Lung microvascular endothelial cell (primary cell): Measurements from ENCODE around the gene KIF3A. TPM values are rescaled to one million over a fixed set of nuclear protein-coding genes. Genes with fewer than 3 reads are reported as not detected.

Experiments
- DNase-seq, 2 donors: peaks; one replicate each; pipeline versions ENCODE4 v3.0.0 to v3.0.0-alpha.2; 2010; ENCODE audit warnings: low read depth in 2 of 2
- total RNA-seq: library from RNA; depleted of rRNA; stranded (reverse); fragments of >200 nt; gene quantifications from 2 replicates; pipeline ENCODE4 v1.2.1, GENCODE V29; 2014

KIF3A gene
- 3.9 and 4.2 TPM in 2 replicates for total RNA-seq

GRCh38 chr5:132736853-132737833 is at the start of gene KIF3A:
Gene KIF3A, minus strand, starts transcription at chr5:132737546. Its CDS starts 127 bp downstream, at chr5:132737419.
- DNase-seq, result peak; percentile 95 to 96

DNA sequence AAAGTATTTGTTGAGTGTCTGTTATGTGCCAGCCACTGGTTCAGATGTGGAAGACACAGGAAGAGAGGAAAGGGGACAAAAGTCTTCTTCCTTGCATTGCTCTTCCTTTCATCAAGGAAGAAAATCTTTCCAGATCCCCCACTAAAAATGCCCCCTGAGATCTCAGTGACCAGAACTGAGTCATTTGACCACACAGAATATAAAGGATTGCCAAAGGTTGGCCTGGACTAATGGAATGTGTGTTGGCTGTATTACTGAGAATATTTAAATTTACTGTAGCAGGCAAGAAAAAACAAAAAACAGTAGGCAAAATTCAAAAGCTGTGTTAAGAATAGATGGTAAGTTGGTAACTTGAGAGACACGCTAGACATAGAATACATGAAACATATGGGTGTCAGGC is 49.7 kb upstream of the KIF3A start:
- DNase-seq, result no peak

GRCh38 chr5:132785864-132786263 is 48.5 kb upstream of the KIF3A start:
- DNase-seq, result no peak

DNA sequence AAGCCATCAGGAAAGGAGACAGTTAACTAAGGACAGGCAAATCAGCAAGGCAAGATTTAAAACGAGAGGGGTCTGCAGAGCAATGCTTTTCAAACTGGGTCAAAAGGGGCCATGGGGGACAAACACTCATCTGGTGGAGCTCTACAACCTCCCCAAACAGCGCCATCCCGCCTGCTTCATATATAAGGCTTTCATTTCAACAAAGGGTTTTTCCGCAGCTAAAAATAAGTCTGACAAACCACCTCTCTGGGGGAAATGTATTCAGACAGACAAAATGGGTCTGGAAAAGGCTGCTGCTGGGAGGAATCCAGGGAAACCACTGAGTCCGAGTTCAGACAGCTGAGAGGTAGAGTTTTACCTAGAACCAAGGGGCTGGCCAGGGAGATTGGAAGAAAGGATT is 48.0 kb upstream of the KIF3A start:
- DNase-seq, result no peak

- peak; percentile 54 to 84 for DNase-seq
Observed at GRCh38 chr5:132782101-132782500, 44.8 kb upstream of the KIF3A start.

DNA sequence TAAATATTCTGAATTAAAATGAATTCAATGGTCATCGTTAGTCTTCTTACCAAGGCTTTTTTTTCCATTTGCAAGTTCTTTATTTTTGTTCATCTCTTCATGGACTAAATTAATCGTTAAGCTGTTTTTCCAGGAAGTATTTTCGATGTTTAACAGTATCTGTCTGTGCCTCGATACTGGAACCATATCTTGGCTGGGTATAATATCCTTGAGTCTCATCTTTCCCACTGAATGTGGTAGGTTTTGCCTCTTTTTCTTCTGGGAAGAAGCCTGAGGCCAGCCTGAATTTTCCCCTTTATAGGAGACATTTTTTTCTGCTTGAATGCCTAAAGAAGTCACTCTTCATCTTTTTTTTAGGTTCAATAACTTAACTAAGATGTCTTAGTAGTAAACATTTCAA is 43.7 kb upstream of the KIF3A start:
- no peak for DNase-seq

- DNase-seq, result no peak
Observed at GRCh38 chr5:132780577-132780976, 43.2 kb upstream of the KIF3A start.

DNA sequence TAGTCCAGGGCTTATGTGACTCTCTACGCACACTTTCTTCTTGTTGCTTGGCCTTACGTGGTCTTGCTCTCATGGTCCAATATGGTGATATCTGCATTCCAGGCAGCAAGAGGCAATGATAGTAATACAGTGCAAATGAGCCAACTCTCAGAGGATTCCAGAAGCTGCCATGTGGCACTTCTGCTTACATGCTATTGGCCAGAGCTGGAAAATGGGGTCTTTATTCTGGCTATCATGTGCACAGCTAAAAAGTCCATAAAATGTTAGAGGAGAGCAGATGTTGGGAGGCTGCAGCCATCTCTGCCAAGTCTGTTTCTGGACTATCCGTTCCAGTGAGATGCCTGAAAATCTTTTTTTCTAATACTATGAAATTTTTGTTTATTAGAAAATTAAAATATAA is 42.6 kb upstream of the KIF3A start:
- DNase-seq, result no peak

DNA sequence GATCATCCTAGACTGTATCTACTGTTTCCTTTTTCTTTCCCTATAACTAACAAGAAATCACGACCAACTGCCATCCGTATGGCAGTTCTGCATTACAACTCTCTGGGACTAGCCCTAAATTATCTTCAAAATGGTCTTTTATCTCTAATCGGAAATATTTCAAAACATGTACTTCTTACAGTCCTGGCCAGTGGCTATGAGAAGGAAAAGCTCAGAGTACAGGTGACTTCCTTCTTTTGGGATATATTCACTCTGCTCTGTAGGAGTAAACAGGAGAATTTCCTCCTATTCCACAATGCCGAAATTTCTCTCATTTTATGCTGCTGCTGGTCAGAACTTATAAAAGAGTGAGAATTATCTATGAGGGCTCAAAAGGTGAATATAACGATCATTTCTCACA is 41.5 kb upstream of the KIF3A start:
- no peak for DNase-seq

GRCh38 chr5:132778129-132778528 is 40.8 kb upstream of the KIF3A start:
- no peak for DNase-seq

GRCh38 chr5:132777209-132778069 is 40.1 kb upstream of the KIF3A start, which contains the start of gene SEPTIN8:
Gene SEPTIN8, minus strand, starts transcription at chr5:132777239. Its CDS starts 102 bp downstream, at chr5:132777137.
- peak; percentile 41 to 49 for DNase-seq

DNA sequence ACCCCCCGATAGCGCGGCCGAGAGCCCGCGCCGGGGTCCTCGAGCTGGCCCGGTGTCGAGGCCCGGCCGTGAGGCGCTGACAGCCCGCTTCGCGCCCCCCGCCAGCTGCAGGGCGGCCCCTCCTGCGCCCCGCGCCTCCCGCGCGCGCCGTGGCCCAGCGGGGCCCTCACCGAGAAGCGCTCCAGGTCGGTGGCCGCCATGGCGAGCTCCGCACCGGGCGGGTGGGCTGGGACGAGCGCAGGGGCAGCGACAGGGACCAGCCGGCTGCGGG is 39.5 kb upstream of the KIF3A start:
- DNase-seq, result no peak

GRCh38 chr5:132776131-132776937 is 39.0 kb upstream of the KIF3A start:
- DNase-seq, result peak; percentile 28 to 44

DNA sequence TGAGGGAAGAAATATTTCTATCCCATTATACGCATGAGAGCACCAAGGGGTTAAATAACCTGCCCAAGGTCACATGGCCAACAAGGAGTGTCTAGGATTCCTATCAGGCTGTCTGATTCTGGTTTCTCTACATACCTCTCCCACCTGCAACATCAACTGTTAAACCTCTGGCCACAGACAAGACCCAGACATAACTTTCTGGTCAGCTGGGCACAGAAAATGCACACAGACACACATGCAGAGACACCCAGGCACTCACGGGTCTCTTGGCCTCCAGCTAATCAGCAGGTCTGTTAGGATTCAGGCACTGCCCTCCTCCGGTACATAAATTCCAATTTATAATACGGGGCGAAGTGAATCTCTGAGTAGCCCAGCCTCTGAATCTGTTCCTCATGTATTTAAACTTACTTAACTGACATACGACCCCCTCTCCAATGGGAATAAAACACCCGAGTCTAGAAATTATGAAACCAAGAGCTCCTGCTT is 38.2 kb upstream of the KIF3A start:
- no peak for DNase-seq

DNA sequence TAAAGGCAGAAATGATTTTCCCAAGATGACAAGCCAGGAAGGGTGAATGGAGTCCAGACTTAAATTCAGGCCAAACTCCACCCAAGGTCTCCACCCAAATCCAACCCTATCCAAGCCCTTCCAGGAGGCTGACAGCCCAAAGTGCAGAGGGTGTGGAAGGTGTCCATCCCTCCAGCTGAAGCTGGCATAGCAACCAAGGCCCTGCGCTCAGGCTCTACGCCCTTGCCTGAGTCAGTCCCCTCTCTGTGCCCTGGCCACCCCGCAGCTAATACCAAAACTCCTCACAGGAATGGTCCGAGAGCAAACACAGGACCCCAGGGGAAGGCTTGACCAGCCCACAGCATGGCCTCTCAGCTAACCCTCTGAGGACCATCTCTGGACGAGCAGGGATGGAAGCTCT is 37.5 kb upstream of the KIF3A start:
- DNase-seq, result no peak

DNA sequence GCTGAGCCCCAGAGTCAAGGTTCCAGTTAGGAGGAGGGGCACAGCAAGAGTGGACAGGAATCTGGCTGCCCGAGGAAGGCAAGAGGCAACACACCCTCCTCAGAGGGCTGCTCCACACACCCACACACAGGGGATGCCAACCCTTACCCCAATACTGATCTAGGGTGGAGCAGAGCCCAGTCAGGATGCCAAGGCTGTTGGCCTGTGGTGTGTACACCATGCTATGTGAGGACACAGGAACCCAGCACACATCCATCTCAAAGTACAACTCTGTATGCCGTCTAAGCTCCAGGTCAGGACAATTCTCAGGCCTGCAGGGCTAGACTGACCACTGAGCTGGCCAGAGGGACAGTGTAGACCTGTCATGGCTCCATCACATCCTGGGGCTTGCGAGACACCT is 37.1 kb upstream of the KIF3A start:
- DNase-seq, result no peak

DNA sequence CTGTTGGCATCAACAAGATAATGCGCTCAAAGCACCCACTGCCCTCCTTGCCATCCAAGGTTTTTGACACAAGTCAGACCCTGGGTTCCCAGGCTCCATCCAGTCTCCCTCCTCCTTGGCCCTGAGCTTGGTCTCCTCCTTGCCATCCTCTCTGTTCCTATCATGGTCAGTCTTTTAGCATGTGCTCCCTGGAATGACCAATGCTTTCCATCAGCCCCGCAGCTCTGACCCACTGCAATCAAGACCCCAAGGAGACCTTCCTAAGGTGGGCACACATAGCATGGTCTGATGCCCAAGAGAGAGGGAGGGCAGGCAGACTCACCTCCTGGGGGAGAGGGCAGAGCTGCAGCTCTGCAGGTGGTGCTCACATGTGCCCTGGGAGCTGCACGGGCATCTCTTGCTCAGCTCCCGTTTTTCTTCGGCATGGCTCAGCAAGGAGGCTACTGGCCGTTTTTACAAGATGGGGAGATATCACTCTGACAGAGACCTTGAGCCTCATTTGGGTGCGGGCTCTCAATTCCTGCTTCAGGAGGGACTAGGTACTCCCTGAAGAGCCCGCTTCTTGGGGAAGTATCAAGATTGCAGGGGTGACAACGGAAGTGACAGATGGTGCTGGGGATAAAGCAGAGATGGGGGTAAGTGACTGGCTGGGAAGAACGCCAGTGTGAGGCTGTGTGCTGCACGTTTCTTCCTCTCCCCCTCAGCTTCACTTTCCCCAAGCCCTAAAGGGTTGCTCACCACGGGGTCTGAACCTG is 36.4 kb upstream of the KIF3A start:
- DNase-seq, result no peak

- no peak for DNase-seq
Observed at GRCh38 chr5:132773114-132773513, 35.8 kb upstream of the KIF3A start.

DNA sequence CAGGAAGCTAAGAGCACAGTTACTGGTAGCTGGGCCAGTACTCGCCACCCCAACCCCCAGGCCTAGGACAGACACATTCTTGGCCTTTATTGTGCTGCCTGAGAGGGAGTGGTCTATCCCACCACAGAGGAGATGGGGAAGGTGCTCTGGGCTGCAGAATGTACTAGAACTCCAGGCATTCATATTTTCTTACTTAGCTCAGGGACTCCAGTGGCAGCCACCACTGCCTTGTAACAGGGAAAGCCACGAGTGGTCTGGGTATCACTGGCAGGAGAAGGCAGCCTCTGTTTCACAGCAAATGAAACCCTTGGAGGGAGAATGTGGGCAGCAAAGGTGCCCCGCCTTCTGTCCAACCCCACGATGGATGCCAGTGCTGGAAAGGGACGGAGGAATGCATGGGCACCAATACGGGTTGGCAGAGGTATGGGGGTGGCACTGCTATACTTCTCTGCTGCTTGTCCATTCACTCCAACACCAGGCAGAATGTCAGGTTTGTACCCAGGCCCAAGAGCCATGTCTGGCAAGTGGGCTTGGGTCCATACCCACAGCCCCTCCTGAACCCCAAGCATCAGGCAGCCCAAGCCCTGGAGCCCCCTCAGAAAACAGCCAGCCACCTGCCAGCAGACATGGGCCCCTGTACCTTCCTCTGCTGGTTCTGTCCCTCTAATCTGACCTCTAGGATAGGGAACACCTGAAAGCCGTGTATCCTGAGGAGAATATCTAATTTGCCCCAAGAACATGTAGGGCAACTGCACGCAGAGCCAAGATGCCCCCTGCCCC is 35.1 kb upstream of the KIF3A start:
- no peak for DNase-seq

- peak; percentile 48 to 60 for DNase-seq
Observed at GRCh38 chr5:132771503-132771998, 34.2 kb upstream of the KIF3A start.
